ENCODE measurements around the gene AP4E1. TPM values are rescaled to one million over a fixed set of nuclear protein-coding genes. Genes with fewer than 3 reads are reported as not detected.
"Not testable (repeated sequence)": the region's sequence is repeated elsewhere in the genome, so short reads cannot be mapped to it uniquely, and the experiment has no call there.

The AP4E1 gene
- total and polyA plus RNA-seq, 9 donors: 3.1 to 12.7 (median 6.8) TPM

GRCh38 chr15:50905055-50905454 is 3.4 kb upstream of the AP4E1 start:
- no peaks in the 10 kb centered on the region for H3K27me3 ChIP-seq
- H3K36me3 ChIP-seq: no peaks in the 10 kb centered on the region
- intact Hi-C loops (cut with DNase I): loop anchor here in 2 of 4 donors (5.0 to 10.0 kb wide), 2 partner anchors 220 to 228 kb away; partner anchors contain the start of gene TRPM7 (in 1 of the 2)
- H3K27ac ChIP-seq: no peak overlapping the region
- H3K9me3 ChIP-seq: no peaks in the 10 kb centered on the region
- peaks cover 6% of the 10 kb centered on the region for H3K4me1 ChIP-seq (ENCODE audit: insufficient read depth)
- H3K4me3 ChIP-seq: no peak overlapping the region
- 95 to 97% (median 96%) methylated on average over 4 of the region's 4 CpGs for WGBS, 3 donors
- no peak for DNase-seq
- TF ChIP-seq, protein P1, sequence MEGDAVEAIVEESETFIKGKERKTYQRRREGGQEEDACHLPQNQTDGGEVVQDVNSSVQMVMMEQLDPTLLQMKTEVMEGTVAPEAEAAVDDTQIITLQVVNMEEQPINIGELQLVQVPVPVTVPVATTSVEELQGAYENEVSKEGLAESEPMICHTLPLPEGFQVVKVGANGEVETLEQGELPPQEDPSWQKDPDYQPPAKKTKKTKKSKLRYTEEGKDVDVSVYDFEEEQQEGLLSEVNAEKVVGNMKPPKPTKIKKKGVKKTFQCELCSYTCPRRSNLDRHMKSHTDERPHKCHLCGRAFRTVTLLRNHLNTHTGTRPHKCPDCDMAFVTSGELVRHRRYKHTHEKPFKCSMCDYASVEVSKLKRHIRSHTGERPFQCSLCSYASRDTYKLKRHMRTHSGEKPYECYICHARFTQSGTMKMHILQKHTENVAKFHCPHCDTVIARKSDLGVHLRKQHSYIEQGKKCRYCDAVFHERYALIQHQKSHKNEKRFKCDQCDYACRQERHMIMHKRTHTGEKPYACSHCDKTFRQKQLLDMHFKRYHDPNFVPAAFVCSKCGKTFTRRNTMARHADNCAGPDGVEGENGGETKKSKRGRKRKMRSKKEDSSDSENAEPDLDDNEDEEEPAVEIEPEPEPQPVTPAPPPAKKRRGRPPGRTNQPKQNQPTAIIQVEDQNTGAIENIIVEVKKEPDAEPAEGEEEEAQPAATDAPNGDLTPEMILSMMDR (IDR thresholded peaks at IDR 0.05): no peak
- TF ChIP-seq POLR2A (IDR thresholded peaks at IDR 0.05): no peak
- no peak for TF ChIP-seq EP300 (IDR thresholded peaks at IDR 0.05)

DNA sequence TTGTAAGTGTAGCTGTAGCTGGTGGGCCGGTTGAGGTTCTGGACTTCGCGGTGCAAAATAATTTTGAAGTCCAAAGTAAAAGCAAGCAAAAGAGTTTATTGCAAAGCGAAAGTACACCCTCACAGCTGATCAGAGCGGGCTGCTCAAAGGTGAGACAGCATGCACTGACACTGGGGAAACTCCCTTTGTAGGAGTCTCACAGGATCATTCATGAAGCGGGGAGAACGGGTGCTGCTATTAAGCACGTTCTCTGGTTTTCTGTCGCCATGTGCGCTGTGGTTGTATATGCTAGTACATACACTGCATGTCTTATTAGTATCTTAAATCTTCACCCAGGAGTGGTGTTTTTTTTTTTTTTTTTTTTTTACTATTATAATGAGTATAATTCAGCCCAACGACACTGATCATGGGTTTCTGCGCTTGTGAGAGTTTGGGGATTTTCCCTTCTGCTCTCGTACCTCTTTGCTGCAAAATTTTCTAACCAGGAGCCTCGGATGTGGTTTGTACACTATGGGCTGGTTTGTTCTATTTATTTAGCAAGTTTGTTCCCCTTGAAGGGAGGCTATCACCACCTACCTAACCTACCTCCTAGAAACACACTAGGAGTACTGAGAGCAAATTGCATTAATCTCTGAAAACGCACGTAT is 1.4 kb upstream of the AP4E1 start:
- WGBS, 3 donors: 64 to 70% (median 65%) methylated on average over 16 of the region's 16 CpGs
- intact Hi-C loops (cut with DNase I): loop anchor here in 2 of 4 donors (5.0 to 10.0 kb wide), 2 partner anchors 222 to 230 kb away; partner anchors contain the start of gene TRPM7 (in 1 of the 2)
- H3K27ac ChIP-seq: no peak overlapping the region

GRCh38 chr15:50907601-50908208 is 778 bp upstream of the AP4E1 start:
- peak overlapping the region; percentile 73 for H3K4me3 ChIP-seq
- H3K36me3 ChIP-seq: no peaks in the 10 kb centered on the region
- H3K27me3 ChIP-seq: no peaks in the 10 kb centered on the region
- 1 to 2% (median 1%) methylated on average over 24 to 31 of the region's 31 CpGs for WGBS, 3 donors
- peaks cover 7% of the 10 kb centered on the region for H3K4me1 ChIP-seq (ENCODE audit: insufficient read depth)
- intact Hi-C loops (cut with DNase I): loop anchor here in 2 of 4 donors (5.0 to 10.0 kb wide), 2 partner anchors 223 to 230 kb away; partner anchors contain the start of gene TRPM7 (in 1 of the 2)
- TF ChIP-seq POLR2A (IDR thresholded peaks at IDR 0.05) (no peak), EP300 (IDR thresholded peaks at IDR 0.05) (no peak)
- TF ChIP-seq, protein P1 (IDR thresholded peaks at IDR 0.05): no peak
- peak overlapping the region; percentile 77 to 86 for H3K27ac ChIP-seq
- no peaks in the 10 kb centered on the region for H3K9me3 ChIP-seq
- DNase-seq: peak in 1 of 5 donors; percentile 47

More for the DNA sequence above, 1.4 kb upstream of the AP4E1 start:
- Histone ChIP-seq H3K36me3 (no peaks in the 10 kb centered on the region), H3K9me3 (no peaks in the 10 kb centered on the region), H3K4me3 (peak overlapping the region; percentile 73), H3K27me3 (no peaks in the 10 kb centered on the region), H3K4me1 (ENCODE audit: insufficient read depth) (peaks cover 7% of the 10 kb centered on the region)
- DNase-seq: no peak
- TF ChIP-seq POLR2A (IDR thresholded peaks at IDR 0.05): no peak
- TF ChIP-seq EP300 (IDR thresholded peaks at IDR 0.05): no peak
- TF ChIP-seq, protein P1 (IDR thresholded peaks at IDR 0.05): no peak

DNA sequence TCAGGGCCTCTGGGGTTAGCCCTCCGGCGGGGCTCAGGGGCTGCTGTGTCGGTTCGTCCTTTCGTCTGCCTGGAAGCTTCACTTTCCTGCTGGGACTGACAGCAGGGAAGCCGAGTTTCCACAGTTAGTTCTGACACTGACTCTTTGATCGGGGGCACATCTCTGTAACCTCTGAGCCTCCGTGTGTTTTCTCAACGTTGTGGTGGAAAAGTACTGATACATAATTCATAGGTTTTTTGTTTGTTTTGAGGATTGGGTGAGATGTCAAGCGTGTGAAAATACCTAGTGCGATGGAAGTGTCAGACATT is 481 bp downstream of the AP4E1 start:
- TF ChIP-seq, protein P1 (IDR thresholded peaks at IDR 0.05): no peak
- TF ChIP-seq EP300 (IDR thresholded peaks at IDR 0.05) (no peak), POLR2A (IDR thresholded peaks at IDR 0.05) (no peak)
- Histone ChIP-seq H3K27ac (peak overlapping the region in 1 of 2 donors; percentile 86), H3K4me1 (ENCODE audit: insufficient read depth) (peaks cover 7% of the 10 kb centered on the region), H3K36me3 (no peaks in the 10 kb centered on the region), H3K4me3 (peak overlapping the region; percentile 73), H3K27me3 (no peaks in the 10 kb centered on the region), H3K9me3 (no peaks in the 10 kb centered on the region)
- 0% methylated on average over 11 of the region's 11 CpGs for WGBS, 3 donors
- intact Hi-C loops (cut with DNase I): loop anchor here in 2 of 4 donors (5.0 to 10.0 kb wide), 2 partner anchors 224 to 232 kb away; partner anchors contain the start of gene TRPM7 (in 1 of the 2)
- DNase-seq: no peak

GRCh38 chr15:50910426-50910795 is 1.9 kb downstream of the AP4E1 start:
- not testable (repeated sequence) for H3K27me3 ChIP-seq; DNase-seq; H3K4me3 ChIP-seq; H3K4me1 ChIP-seq (ENCODE audit: insufficient read depth); H3K27ac ChIP-seq; H3K9me3 ChIP-seq; H3K36me3 ChIP-seq
- intact Hi-C loops (cut with DNase I): loop anchor here in 1 of 4 donors (10.0 kb wide), 1 partner anchor 284 kb away; no protein-coding TSS in a partner anchor
- WGBS, 3 donors: 6 to 12% (median 12%) methylated on average over 3 of the region's 3 CpGs
